ENCODE data around the gene LGALS3.

GRCh38 chr14:55128386-55129085 lies 516 bp upstream of the LGALS3 start:
- TF ChIP-seq CTCF (IDR thresholded peaks at IDR 0.05) (no peak), POLR2A (IDR thresholded peaks at IDR 0.05) (no peak)

Measured in Peyer's patch (tissue), 4 donors.